Gastrocnemius medialis (tissue), 4 donors: ENCODE measurements around the gene ASCC1. TPM values are rescaled to one million over a fixed set of nuclear protein-coding genes. Genes with fewer than 3 reads are reported as not detected.

Experiments
- ATAC-seq, 2 donors: fragments of 150-250 bp; one replicate each; pipeline ENCODE4 v1.9.1; 2016
- DNase-seq, 2 donors: peaks; one replicate each; pipeline ENCODE4 v3.0.0-alpha.2; 2019
- H3K27ac ChIP-seq, 4 donors: fragments of 200-600 bp; sonication (generic); 1 replicate in 1 of 4; 2 replicates in 3 of 4; pipeline ENCODE4 v1.5.1; 2016 to 2018; ENCODE audit warnings: mild to moderate bottlenecking in 2 of 4, moderate library complexity in 1 of 4
- H3K27me3 ChIP-seq, 3 donors: fragments of 200-600 bp; sonication (generic) in 2 of 3; 1 replicate in 1 of 3; 2 replicates in 2 of 3; pipeline versions ENCODE4 v1.5.1 to v1.6.0; 2016 to 2019; ENCODE audit warnings: mild to moderate bottlenecking in 1 of 3, moderate library complexity in 1 of 3
- H3K36me3 ChIP-seq, 2 donors: fragments of 200-600 bp; sonication (generic) in 1 of 2; one replicate each; pipeline ENCODE4 v1.5.1; 2017 to 2018
- H3K4me1 ChIP-seq, 2 donors: fragments of 200-600 bp; sonication (generic) in 1 of 2; one replicate each; pipeline ENCODE4 v1.5.1; 2016 to 2017; ENCODE audit warnings: mild to moderate bottlenecking in 2 of 2
- H3K4me3 ChIP-seq, 4 donors: fragments of 200-600 bp; sonication (generic) in 3 of 4; 1 replicate in 1 of 4; 2 replicates in 3 of 4; pipeline ENCODE4 v1.5.1; 2016 to 2019; ENCODE audit warnings: mild to moderate bottlenecking in 2 of 4
- H3K9me3 ChIP-seq, 3 donors: fragments of 200-600 bp; sonication (generic) in 2 of 3; 1 replicate in 1 of 3; 2 replicates in 2 of 3; pipeline ENCODE4 v1.5.1; 2016 to 2019
- CTCF ChIP-seq, 5 experiments: fragments of 450-650 bp in 3 of 5; fragments of 200-600 bp in 2 of 5; sonication (generic) in 2 of 5; IDR thresholded peaks in 4 of 5; conservative IDR thresholded peaks in 1 of 5; 1 replicate in 4 of 5; 2 replicates in 1 of 5; pipeline ENCODE4 v1.5.1; 2016 to 2019; ENCODE audit warnings: antibody characterized with exemption in 5 of 5, mild to moderate bottlenecking in 3 of 5, moderate library complexity in 3 of 5
- POLR2A ChIP-seq, 2 donors: fragments of 450-650 bp; IDR thresholded peaks; one replicate each; pipeline ENCODE4 v1.6.1; 2017; ENCODE audit warnings: antibody characterized with exemption in 2 of 2, mild to moderate bottlenecking in 2 of 2, moderate library complexity in 2 of 2
- in situ Hi-C, 4 donors: fragments of 200-750 bp; cut with MboI; loops; one replicate each; pipeline versions ENCODE4 v1.15.0 to v1.8.0; 2017; ENCODE audit warnings: low sequenced_read_pairs in 4 of 4
- intact Hi-C: fragments of 100-400 bp; cut with DNase I; formaldehyde crosslinking; loops from one replicate; pipeline ENCODE4 v1.15.1; 2023; ENCODE audit warnings: low total_unique reads
- total RNA-seq, 4 donors: library from RNA; depleted of rRNA; stranded (reverse); fragments of >200 nt; gene quantifications; one replicate each; pipeline versions ENCODE4 v1.1.0 to v1.2.3, GENCODE V29; 2016

The ASCC1 gene
- total RNA-seq, 4 donors from 2014 or later, result 26.1 to 31.1 (median 29.6) TPM

GRCh38 chr10:72072046-72072445 is 144.0 kb downstream of the ASCC1 start:
- H3K4me1 ChIP-seq, result peaks cover 0 to 5% of the 10 kb centered on the region in 2 donors
- ATAC-seq (no peak), DNase-seq (no peak)
- H3K4me3 ChIP-seq, result no peak overlapping the region
- H3K36me3 ChIP-seq, result no peaks in the 10 kb centered on the region
- no peak for TF ChIP-seq POLR2A (IDR thresholded peaks at IDR 0.05)
- no peak for TF ChIP-seq CTCF (IDR thresholded peaks at IDR 0.05 in 4 of 5, conservative IDR thresholded peaks at IDR 0.05 in 1 of 5)
- no peaks in the 10 kb centered on the region for H3K9me3 ChIP-seq
- H3K27ac ChIP-seq, result no peak overlapping the region
- H3K27me3 ChIP-seq, result no peaks in the 10 kb centered on the region
- intact Hi-C loops, result no loop called here
- in situ Hi-C loops, result no loop called here

GRCh38 chr10:72069751-72070526 is 146.1 kb downstream of the ASCC1 start:
- no peak for DNase-seq
- intact Hi-C loops, result no loop called here
- Histone ChIP-seq H3K9me3 (no peaks in the 10 kb centered on the region), H3K27me3 (no peaks in the 10 kb centered on the region), H3K36me3 (no peaks in the 10 kb centered on the region), H3K4me3 (no peak overlapping the region), H3K27ac (no peak overlapping the region), H3K4me1 (peaks cover 0 to 7% of the 10 kb centered on the region in 2 donors)
- TF ChIP-seq CTCF (IDR thresholded peaks at IDR 0.05 in 4 of 5, conservative IDR thresholded peaks at IDR 0.05 in 1 of 5) (no peak), POLR2A (IDR thresholded peaks at IDR 0.05) (no peak)
- in situ Hi-C loops, result no loop called here
- ATAC-seq, result no peak

GRCh38 chr10:72068901-72069446 is 147.1 kb downstream of the ASCC1 start:
- DNase-seq, result no peak

GRCh38 chr10:72068126-72068765 is 147.8 kb downstream of the ASCC1 start:
- no peaks in the 10 kb centered on the region for H3K9me3 ChIP-seq
- no peak overlapping the region for H3K27ac ChIP-seq
- TF ChIP-seq POLR2A (IDR thresholded peaks at IDR 0.05), result no peak
- H3K4me1 ChIP-seq, result peaks cover 0 to 7% of the 10 kb centered on the region in 2 donors
- ATAC-seq (no peak), DNase-seq (no peak)
- intact Hi-C loops, result no loop called here
- H3K36me3 ChIP-seq, result no peaks in the 10 kb centered on the region
- H3K4me3 ChIP-seq, result no peak overlapping the region
- in situ Hi-C loops, result no loop called here
- H3K27me3 ChIP-seq, result no peaks in the 10 kb centered on the region

More at GRCh38 chr10:72068901-72069446, 147.1 kb downstream of the ASCC1 start:
- ATAC-seq, result no peak
- H3K9me3 ChIP-seq, result no peaks in the 10 kb centered on the region
- TF ChIP-seq POLR2A (IDR thresholded peaks at IDR 0.05), result no peak
- TF ChIP-seq CTCF (IDR thresholded peaks at IDR 0.05 in 4 of 5, conservative IDR thresholded peaks at IDR 0.05 in 1 of 5), result no peak
- no peaks in the 10 kb centered on the region for H3K36me3 ChIP-seq
- H3K27ac ChIP-seq, result no peak overlapping the region
- in situ Hi-C loops, result no loop called here
- peaks cover 0 to 7% of the 10 kb centered on the region in 2 donors for H3K4me1 ChIP-seq
- intact Hi-C loops, result no loop called here
- no peak overlapping the region for H3K4me3 ChIP-seq
- no peaks in the 10 kb centered on the region for H3K27me3 ChIP-seq

GRCh38 chr10:72067463-72068125 is 148.5 kb downstream of the ASCC1 start:
- H3K27me3 ChIP-seq, result no peaks in the 10 kb centered on the region
- no peaks in the 10 kb centered on the region for H3K36me3 ChIP-seq
- no peak for TF ChIP-seq CTCF (IDR thresholded peaks at IDR 0.05 in 4 of 5, conservative IDR thresholded peaks at IDR 0.05 in 1 of 5)
- TF ChIP-seq POLR2A (IDR thresholded peaks at IDR 0.05), result no peak
- no peak overlapping the region for H3K4me3 ChIP-seq
- DNase-seq, result no peak
- in situ Hi-C loops (no loop called here), intact Hi-C loops (no loop called here)
- no peak for ATAC-seq
- no peak overlapping the region for H3K27ac ChIP-seq
- peaks cover 0 to 7% of the 10 kb centered on the region in 2 donors for H3K4me1 ChIP-seq
- no peaks in the 10 kb centered on the region for H3K9me3 ChIP-seq
